Medulla oblongata (tissue), 1 donor: ENCODE results near the gene PNPLA8.
"Not testable (repeated sequence)": the region's sequence is repeated elsewhere in the genome, so short reads cannot be mapped to it uniquely, and the experiment has no call there.

Experiments
- DNase-seq: peaks from one replicate; pipeline ENCODE4 v3.0.0-alpha.2; 2015; ENCODE audit errors: extremely low spot score

Gene PNPLA8

GRCh38 chr7:108525985-108526767 is at the start of gene PNPLA8:
Gene PNPLA8, minus strand, starts transcription at chr7:108526135. Its CDS starts 10,644 bp downstream, at chr7:108515491.
- peak; percentile 100 for DNase-seq

- no peak for DNase-seq
Observed at GRCh38 chr7:108575156-108575555, 49.2 kb upstream of the PNPLA8 start.

- DNase-seq, result no peak
Observed at GRCh38 chr7:108572480-108572879, 46.5 kb upstream of the PNPLA8 start.

GRCh38 chr7:108570146-108570755 is 44.3 kb upstream of the PNPLA8 start:
- DNase-seq, result peak; percentile 69

GRCh38 chr7:108569381-108570145 is 43.6 kb upstream of the PNPLA8 start, which contains the start of the genes DNAJB9 and THAP5:
Gene DNAJB9, plus strand, starts transcription at chr7:108569874. Its CDS starts 1,853 bp downstream, at chr7:108571727.
Gene THAP5, minus strand, starts transcription at chr7:108569706. Its CDS starts 137 bp downstream, at chr7:108569569.
- peak; percentile 100 for DNase-seq

- no peak for DNase-seq
Observed at GRCh38 chr7:108568801-108569380, 43.0 kb upstream of the PNPLA8 start.

- DNase-seq, result no peak
Observed at GRCh38 chr7:108565987-108566386, 40.1 kb upstream of the PNPLA8 start.

GRCh38 chr7:108561047-108561619 is 35.2 kb upstream of the PNPLA8 start:
- no peak for DNase-seq

- DNase-seq, result no peak
Observed at GRCh38 chr7:108559253-108559652, 33.3 kb upstream of the PNPLA8 start.

GRCh38 chr7:108557617-108558016 is 31.7 kb upstream of the PNPLA8 start:
- DNase-seq, result no peak

GRCh38 chr7:108557191-108557590 is 31.3 kb upstream of the PNPLA8 start:
- DNase-seq, result no peak

- not testable (repeated sequence) for DNase-seq
Observed at GRCh38 chr7:108556665-108557064, 30.7 kb upstream of the PNPLA8 start.

- DNase-seq, result not testable (repeated sequence)
Observed at GRCh38 chr7:108548141-108548896, 22.4 kb upstream of the PNPLA8 start.

- no peak for DNase-seq
Observed at GRCh38 chr7:108541478-108541877, 15.5 kb upstream of the PNPLA8 start.

GRCh38 chr7:108538685-108539084 is 12.8 kb upstream of the PNPLA8 start:
- not testable (repeated sequence) for DNase-seq

GRCh38 chr7:108538236-108538635 is 12.3 kb upstream of the PNPLA8 start:
- DNase-seq, result not testable (repeated sequence)

- DNase-seq, result no peak
Observed at GRCh38 chr7:108537229-108537628, 11.3 kb upstream of the PNPLA8 start.

GRCh38 chr7:108535744-108536143 is 9.8 kb upstream of the PNPLA8 start:
- no peak for DNase-seq

- no peak for DNase-seq
Observed at GRCh38 chr7:108535257-108535656, 9.3 kb upstream of the PNPLA8 start.

GRCh38 chr7:108533712-108534111 is 7.8 kb upstream of the PNPLA8 start:
- DNase-seq, result no peak

GRCh38 chr7:108529341-108529740 is 3.4 kb upstream of the PNPLA8 start:
- DNase-seq, result no peak
